GM21390 (cell line): ENCODE measurements around the gene NHERF1.

Experiments used
- ATAC-seq: cut with Tn5 transposase; IDR thresholded peaks from one replicate; pipeline ENCODE4 v1.9.1; 2021; ENCODE audit not compliant: unreplicated experiment

Gene NHERF1

DNA sequence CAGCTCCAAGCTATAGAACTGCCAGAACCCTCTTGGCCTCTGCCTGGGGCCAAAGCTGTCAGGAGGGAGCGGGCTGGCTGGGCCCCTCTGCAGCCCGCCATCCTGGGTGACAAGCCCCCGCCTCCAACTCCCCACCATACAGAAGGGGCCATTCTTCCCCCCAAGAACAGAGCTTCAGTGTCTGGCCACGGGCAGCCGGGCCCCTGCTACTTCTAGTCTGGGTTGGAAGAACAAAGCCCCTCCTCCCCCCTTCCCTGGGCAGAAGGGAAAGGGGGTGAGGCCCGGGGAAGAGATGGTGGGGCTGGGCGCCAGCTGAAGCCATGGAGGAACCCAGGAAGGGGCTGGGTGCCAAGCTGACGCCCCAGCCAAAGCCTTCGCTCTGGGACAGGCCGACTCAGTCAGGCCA lies 18.7 kb downstream of the NHERF1 start:
- no peak for ATAC-seq

- ATAC-seq: no peak
Observed at GRCh38 chr17:74768069-74768762, 19.8 kb downstream of the NHERF1 start.

- ATAC-seq: no peak
Observed at GRCh38 chr17:74768763-74769114, 20.3 kb downstream of the NHERF1 start.

DNA sequence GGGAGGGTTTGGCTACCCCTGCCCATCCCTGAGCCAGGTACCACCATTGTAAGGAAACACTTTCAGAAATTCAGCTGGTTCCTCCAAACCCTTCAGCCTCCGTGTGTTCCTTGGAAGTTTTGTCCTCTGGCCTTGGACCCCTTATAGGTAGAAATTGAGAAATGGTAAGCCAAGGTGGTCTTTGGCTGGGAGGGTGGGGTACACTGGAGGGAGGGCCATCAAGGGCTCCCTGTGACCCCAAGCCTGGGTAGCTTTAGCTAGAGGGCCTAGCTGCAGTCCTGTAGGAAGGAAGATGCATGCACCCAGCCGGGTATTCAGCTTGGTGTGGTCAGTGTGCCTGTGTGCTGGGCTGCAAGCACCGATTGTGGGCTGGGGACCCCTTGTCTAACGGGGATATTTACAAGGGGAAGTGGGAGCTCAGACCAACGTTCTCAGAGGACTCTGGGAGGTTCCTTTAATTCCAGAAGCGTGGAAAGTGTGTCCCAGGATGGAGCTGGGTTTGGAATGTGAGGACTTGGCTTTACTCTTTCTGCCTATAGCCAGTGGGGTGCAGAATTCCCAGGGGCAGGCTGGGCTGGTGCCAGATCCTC lies 20.9 kb downstream of the NHERF1 start:
- ATAC-seq: no peak

DNA sequence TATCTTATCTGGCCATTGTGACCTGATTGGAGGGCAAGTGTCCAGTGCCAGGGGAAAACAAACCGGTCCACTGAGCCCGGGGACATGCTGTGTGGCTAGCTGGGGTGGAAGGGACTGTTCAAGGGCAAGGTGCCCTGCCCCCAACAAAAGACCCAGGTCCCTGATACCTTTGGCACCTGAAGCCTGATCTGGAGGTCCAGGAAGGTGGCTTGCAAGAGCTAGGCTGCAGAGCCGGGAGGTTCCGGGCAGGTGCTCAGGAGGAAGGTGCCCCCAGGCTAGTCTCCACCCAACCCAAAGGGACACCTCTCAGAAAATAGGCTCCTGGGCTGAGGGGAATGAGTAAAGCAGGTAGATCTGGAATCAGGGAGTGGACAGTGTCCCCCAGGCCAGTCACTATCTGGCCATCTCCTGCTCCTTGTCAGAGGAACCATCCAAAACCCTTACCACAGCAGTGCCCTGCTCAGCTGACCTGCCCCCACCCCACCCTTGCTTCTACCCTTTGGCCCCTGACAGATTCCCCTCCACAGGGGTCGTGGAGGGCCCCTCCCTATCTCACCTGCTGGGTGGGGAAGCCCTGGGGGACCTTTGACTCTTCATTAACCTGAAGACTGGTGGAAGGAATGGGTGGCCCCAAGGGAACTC lies 21.5 kb downstream of the NHERF1 start:
- ATAC-seq: no peak

DNA sequence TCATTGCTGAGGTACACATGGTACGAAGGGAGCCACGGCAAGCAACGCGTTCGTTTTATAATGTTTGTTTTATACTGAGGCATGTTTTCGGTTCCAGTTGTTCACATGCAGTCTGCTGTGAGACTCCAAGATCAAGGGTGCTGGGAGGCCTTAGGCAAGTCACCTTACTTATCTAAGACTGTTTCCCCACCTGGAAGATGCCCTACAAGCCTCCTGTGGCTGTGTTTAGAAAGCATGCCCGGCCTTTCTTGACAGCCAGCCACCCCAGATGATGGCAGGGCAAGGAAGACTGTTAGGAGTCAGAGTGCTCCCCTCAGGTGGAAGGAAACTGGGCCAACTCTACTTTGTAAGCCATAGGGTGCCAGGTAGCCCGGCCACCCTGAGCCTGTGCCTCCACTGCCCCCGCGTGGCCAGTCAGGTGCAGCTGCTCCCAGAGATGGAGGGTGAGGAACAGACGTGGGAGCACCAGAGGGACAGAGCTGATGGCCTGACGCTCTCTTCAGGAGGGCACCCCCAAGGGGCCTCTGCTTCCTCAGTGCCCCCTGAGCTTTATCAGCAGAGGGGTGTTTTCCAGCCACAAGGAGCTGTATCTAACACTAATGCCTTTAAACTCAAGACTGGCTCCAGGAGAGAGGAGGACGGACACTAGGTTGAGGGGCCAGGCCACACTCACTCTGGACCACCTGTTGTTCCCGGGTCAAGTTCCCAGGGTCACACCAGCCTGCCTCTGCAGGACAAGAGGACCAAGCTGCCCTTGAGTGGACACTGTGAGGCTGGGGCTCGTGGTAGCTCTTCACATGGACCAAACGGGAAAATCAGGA lies 22.3 kb downstream of the NHERF1 start:
- ATAC-seq: no peak

DNA sequence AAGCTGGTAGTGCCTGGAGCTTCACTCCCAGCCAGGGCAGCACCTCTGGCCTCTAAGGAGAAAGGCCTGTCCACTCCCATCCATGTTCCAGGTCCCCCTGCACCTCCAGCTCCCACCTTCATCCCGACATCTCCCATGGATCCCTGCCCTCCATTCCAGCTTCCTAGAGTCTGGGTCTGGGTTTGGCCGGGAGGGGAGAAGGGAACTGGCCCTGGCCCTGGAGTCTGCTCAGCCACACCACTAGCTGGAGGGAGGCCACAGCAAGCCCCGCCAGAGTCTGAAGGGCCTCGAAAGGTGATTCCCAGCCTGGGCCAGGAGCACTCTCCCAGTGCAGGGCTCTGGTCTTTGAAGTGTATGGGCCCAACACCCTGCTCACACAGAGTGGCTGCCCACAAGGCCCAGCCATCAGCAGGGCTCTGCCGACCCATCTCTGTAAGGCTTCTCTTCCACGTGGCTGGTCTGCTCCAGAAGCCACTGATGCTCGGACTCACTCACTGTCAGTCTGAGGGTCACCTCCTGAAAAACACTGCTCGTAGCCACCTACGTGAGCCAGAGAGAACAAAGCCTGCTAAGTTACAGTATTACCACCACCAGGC lies 23.0 kb downstream of the NHERF1 start:
- ATAC-seq: no peak

GRCh38 chr17:74772053-74772452 lies 23.6 kb downstream of the NHERF1 start:
- ATAC-seq: no peak

- ATAC-seq: no peak
Observed at GRCh38 chr17:74773414-74773813, 25.0 kb downstream of the NHERF1 start.

DNA sequence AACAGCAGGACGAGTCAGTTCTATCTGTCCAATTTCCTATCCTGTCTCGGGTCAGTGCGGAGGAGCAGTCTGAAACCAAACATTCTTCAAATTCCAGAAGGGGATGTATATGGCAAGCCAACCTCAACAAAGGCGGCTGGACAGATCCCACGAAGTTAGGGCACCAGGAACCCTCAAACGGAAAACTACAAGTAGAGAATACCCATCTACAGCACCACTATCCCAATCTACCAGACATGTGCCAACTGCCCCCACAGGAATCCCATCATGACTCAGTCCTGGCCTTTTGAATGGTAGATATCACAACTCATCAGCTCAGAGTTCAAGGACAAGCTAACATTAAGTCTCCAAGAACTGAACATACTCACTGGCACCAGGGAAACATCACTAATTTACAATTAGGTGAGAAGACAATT lies 25.5 kb downstream of the NHERF1 start:
- no peak for ATAC-seq

DNA sequence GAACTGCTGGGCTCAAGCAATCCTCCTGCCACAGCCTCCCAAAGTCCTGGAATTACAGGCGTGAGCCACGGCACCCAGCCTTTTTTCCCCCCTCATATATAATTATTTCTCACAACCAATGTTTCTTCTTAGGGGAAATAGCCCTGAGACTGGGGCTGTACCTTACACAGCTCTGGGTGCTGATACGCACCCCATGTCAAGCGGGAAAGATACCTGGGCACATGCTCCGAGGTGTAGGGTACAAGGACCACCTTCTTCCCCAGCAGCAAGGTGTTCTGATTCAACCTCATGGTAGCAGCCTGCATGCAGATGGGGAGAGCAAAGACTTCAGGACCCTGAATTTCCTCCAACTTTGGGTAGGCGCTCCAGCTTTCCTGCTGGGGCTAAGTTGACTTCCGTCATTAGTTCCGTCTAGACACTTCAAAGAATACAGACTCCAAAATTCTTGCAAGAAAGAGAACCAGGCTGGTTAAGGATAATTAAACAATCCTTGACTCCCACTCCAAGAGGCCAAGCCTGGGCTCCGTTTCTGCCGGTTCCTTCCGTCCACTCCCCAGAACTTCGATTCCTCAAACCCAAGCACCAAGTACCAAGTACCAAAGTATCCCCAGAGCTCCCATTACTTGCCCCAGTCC lies 27.1 kb downstream of the NHERF1 start:
- no peak for ATAC-seq

- ATAC-seq: peak; percentile 81
Observed at GRCh38 chr17:74776044-74776962, 27.9 kb downstream of the NHERF1 start, which contains the start of gene NAT9. TSS of gene NAT9 (minus strand) at chr17:74776345. CDS start at chr17:74775698, 647 bp downstream.

DNA sequence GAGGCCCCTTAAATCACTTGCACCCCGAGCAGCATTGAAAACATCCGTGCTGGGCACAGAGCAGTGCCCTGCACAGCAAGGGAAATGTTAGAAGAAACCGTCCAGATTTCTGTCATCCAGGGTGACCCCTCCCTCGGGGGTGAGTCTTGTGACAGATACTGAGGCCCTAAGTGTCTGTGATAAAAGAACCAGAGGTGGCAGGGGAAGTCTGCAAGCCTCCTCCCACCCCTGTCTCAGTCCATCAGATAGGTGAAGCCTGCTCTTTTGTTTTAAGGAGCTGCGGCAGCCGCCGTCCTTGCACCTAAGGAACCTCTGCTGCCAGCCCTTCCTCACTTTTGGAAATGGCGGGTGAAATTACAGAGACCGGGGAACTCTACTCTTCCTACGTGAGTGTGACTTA lies 28.6 kb downstream of the NHERF1 start:
- no peak for ATAC-seq

GRCh38 chr17:74777901-74778515 lies 29.6 kb downstream of the NHERF1 start:
- ATAC-seq: no peak

- no peak for ATAC-seq
Observed at GRCh38 chr17:74778960-74779359, 30.5 kb downstream of the NHERF1 start.

DNA sequence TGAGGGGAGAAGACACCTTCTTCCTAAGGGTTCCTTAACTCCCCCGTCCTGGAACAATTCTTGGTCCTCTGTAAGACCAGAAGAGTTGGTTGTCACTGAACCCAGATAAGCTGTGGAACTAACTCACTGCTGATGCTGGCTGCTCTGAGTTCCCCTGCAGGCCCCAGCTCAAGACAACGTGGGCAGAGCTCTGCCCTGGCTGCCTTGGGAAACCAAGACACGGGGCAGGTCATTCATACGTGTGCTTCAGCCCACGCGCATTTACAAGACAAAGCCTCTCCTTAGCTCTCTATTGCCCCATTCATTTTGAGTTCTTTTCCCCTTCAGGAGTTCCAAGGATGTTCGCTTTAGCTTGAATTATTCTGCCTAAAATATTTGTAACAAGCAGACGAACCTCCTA lies 31.1 kb downstream of the NHERF1 start:
- ATAC-seq: no peak

- ATAC-seq: peak; percentile 51
Observed at GRCh38 chr17:74779948-74780400, 31.5 kb downstream of the NHERF1 start.

DNA sequence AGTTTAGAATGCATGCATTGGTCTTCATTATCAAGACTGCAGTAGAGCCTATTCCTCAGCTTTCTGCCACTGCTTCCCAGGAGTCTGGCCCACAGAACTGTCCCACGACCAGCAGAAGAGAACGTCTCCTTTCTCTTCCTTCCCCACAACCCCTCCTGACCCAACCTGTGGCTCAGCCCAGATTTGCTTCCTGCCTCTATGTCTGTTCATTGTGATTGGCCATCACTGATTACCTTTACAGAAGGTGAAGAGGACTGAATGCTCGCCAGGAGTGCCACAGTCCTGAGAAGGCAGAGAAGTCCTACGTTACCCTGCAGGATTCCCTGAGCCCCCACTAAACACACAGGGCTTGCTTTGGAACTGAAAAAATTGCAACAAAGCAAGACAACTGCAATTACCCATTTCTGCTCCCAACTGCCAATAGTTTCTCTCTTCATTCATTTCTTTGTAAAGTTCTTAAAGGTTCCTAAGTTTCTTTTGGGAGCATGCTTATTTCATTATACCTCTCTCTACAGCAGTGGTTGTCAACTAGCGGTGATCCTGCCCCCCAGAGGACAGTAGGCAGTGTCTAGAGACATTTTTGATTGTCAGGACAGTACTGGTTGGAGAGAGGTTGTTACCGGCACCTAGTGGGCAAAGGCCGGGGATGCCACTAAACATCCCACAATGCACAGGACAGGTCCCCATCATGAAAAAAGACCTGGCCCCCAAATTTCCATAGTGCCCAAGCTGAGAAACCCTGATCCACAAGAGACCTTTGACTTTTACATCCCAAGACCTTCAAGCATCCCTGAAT lies 32.2 kb downstream of the NHERF1 start:
- no peak for ATAC-seq
